Measurements from ENCODE around the gene TTPAL. TPM values are rescaled to one million over a fixed set of nuclear protein-coding genes. Genes with fewer than 3 reads are reported as not detected.
A peak's percentile ranks its signal among the peaks of the same experiment; 100 is the strongest.

Gene TTPAL
- total and polyA plus RNA-seq, 4 donors, result 11.6 to 39.7 (median 17.6) TPM

DNA sequence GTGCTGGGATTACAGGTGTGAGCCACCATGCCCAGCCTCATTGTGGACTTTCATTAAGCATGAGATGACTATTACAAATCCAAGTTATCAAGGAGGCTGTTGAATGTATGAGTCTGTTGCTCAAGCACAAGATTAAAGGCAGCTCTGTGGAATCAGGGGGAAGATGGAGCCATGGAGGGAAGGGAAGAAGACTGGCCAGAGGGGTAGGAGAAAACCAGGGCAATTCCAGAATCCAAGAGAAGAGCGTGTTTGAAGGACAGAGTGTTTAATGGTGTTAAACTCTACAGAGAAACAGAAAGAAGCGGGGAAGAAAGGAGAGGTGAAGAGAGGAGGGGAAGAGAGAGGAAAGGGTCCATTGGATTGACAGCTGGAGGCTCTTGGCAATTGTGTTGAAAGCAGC lies 49.8 kb upstream of the TTPAL start:
- Histone ChIP-seq H3K27ac (ENCODE audit: low read depth in 1 of 2, low read length in 2 of 2) (no peak overlapping the region), H3K4me3 (ENCODE audit: low read depth in 1 of 3, low read length in 3 of 3) (no peak overlapping the region), H3K27me3 (ENCODE audit: control insufficient read depth in 4 of 4, insufficient read depth in 4 of 4, low read length in 3 of 4) (no peaks in the 10 kb centered on the region), H3K9ac (ENCODE audit: low read depth in 1 of 2, low read length in 2 of 2) (no peak overlapping the region), H3K9me3 (ENCODE audit: control insufficient read depth in 4 of 4, low read length in 3 of 4) (no peaks in the 10 kb centered on the region), H3K36me3 (ENCODE audit: control insufficient read depth in 4 of 4, insufficient read depth in 3 of 4, low read depth in 1 of 4, low read length in 3 of 4) (peaks cover 18 to 64% (median 58%) of the 10 kb centered on the region in 4 donors), H3K4me1 (ENCODE audit: control insufficient read depth in 4 of 4, insufficient read depth in 4 of 4, low read length in 3 of 4) (peaks cover 0 to 31% (median 17%) of the 10 kb centered on the region in 4 donors)
- DNase-seq (ENCODE audit: low spot score), result no peak
- WGBS, result 95% methylated on average over 2 of the region's 2 CpGs
- TF ChIP-seq, protein P1, sequence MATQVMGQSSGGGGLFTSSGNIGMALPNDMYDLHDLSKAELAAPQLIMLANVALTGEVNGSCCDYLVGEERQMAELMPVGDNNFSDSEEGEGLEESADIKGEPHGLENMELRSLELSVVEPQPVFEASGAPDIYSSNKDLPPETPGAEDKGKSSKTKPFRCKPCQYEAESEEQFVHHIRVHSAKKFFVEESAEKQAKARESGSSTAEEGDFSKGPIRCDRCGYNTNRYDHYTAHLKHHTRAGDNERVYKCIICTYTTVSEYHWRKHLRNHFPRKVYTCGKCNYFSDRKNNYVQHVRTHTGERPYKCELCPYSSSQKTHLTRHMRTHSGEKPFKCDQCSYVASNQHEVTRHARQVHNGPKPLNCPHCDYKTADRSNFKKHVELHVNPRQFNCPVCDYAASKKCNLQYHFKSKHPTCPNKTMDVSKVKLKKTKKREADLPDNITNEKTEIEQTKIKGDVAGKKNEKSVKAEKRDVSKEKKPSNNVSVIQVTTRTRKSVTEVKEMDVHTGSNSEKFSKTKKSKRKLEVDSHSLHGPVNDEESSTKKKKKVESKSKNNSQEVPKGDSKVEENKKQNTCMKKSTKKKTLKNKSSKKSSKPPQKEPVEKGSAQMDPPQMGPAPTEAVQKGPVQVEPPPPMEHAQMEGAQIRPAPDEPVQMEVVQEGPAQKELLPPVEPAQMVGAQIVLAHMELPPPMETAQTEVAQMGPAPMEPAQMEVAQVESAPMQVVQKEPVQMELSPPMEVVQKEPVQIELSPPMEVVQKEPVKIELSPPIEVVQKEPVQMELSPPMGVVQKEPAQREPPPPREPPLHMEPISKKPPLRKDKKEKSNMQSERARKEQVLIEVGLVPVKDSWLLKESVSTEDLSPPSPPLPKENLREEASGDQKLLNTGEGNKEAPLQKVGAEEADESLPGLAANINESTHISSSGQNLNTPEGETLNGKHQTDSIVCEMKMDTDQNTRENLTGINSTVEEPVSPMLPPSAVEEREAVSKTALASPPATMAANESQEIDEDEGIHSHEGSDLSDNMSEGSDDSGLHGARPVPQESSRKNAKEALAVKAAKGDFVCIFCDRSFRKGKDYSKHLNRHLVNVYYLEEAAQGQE (IDR thresholded peaks at IDR 0.05), result no peak
- TF ChIP-seq JUND (IDR thresholded peaks at IDR 0.05) (no peak), HNF4A (conservative IDR thresholded peaks at IDR 0.05) (no peak)

DNA sequence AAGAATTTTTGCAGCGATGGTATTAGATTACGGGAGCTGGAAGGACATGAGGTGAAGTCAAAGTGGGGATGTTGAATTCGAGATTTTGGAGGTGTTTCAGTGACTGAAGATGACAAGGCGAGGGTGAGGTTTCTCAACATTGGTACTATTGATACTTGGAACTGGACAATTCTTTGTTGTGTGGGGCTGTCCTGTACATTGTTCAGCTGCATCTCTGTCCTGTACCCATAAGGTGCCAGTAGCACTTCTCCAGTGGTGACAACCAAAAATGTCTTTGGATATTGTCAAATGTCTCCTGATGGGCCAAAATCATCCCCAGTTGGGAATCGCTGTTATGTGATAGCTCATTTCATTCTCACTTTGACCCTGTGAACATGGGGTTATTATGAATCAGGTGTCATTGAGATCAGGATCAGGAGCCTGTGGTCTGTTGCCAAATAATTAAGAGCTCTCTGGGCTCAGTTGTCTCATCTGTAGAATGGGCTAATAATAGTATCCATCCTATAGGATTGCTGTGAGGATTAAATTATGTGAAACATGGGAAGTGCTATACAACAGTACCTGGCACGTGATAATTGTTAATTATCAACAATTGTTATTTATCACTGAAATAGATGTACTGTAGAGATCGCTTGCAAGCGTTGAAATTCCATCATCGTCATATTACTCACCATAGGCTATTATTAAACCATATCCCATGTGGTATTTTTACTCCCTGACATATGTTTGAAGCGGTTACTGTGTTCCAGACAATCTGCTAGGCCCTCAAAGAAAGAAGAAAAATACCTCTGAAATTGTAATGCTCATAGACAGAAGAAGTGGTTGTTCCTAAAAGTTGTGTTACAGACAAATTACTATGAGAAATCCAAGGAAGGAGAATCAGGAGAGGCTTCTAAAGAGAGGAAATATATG lies 48.5 kb upstream of the TTPAL start:
- Histone ChIP-seq H3K36me3 (ENCODE audit: control insufficient read depth in 4 of 4, insufficient read depth in 3 of 4, low read depth in 1 of 4, low read length in 3 of 4) (peaks cover 15 to 56% (median 50%) of the 10 kb centered on the region in 4 donors), H3K9ac (ENCODE audit: low read depth in 1 of 2, low read length in 2 of 2) (no peak overlapping the region), H3K9me3 (ENCODE audit: control insufficient read depth in 4 of 4, low read length in 3 of 4) (no peaks in the 10 kb centered on the region), H3K4me3 (ENCODE audit: low read depth in 1 of 3, low read length in 3 of 3) (no peak overlapping the region), H3K27me3 (ENCODE audit: control insufficient read depth in 4 of 4, insufficient read depth in 4 of 4, low read length in 3 of 4) (no peaks in the 10 kb centered on the region), H3K4me1 (ENCODE audit: control insufficient read depth in 4 of 4, insufficient read depth in 4 of 4, low read length in 3 of 4) (peaks cover 0 to 37% (median 20%) of the 10 kb centered on the region in 4 donors), H3K27ac (ENCODE audit: low read depth in 1 of 2, low read length in 2 of 2) (peak overlapping the region in 1 of 2 donors; percentile 33)
- TF ChIP-seq GABPA (IDR thresholded peaks at IDR 0.05 in 1 of 2, conservative IDR thresholded peaks at IDR 0.05 in 1 of 2) (no peak), YY1 (IDR thresholded peaks at IDR 0.05) (no peak), EGR1 (IDR thresholded peaks at IDR 0.05; ENCODE audit: low read depth in 2 of 2) (no peak), FOXA1 (IDR thresholded peaks at IDR 0.05) (no peak), TAF1 (conservative IDR thresholded peaks at IDR 0.05) (no peak), SP1 (IDR thresholded peaks at IDR 0.05) (no peak), FOXA2 (IDR thresholded peaks at IDR 0.05) (no peak), JUND (IDR thresholded peaks at IDR 0.05) (no peak), HNF4A (conservative IDR thresholded peaks at IDR 0.05) (no peak), NR2F2 (IDR thresholded peaks at IDR 0.05) (no peak)
- TF ChIP-seq, protein P2, sequence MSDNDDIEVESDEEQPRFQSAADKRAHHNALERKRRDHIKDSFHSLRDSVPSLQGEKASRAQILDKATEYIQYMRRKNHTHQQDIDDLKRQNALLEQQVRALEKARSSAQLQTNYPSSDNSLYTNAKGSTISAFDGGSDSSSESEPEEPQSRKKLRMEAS (IDR thresholded peaks at IDR 0.05), result no peak
- TF ChIP-seq, protein P3, sequence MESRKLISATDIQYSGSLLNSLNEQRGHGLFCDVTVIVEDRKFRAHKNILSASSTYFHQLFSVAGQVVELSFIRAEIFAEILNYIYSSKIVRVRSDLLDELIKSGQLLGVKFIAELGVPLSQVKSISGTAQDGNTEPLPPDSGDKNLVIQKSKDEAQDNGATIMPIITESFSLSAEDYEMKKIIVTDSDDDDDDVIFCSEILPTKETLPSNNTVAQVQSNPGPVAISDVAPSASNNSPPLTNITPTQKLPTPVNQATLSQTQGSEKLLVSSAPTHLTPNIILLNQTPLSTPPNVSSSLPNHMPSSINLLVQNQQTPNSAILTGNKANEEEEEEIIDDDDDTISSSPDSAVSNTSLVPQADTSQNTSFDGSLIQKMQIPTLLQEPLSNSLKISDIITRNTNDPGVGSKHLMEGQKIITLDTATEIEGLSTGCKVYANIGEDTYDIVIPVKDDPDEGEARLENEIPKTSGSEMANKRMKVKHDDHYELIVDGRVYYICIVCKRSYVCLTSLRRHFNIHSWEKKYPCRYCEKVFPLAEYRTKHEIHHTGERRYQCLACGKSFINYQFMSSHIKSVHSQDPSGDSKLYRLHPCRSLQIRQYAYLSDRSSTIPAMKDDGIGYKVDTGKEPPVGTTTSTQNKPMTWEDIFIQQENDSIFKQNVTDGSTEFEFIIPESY (IDR thresholded peaks at IDR 0.05), result no peak
- TF ChIP-seq, protein P1 (IDR thresholded peaks at IDR 0.05), result no peak
- WGBS, result 93% methylated on average over 10 of the region's 10 CpGs
- no peak for DNase-seq (ENCODE audit: low spot score)
